ENCODE measurements around the gene SPATS1. TPM values are rescaled to one million over a fixed set of nuclear protein-coding genes. Genes with fewer than 3 reads are reported as not detected.

Gene SPATS1
- total and polyA plus RNA-seq, 2 of the 4 experiments (the other 2 are of a cell fraction) = not detected

GRCh38 chr6:44366781-44367180, 24.3 kb downstream of the SPATS1 start:
- DNase-seq (no peak), ATAC-seq (ENCODE audit: low read depth) (no peak)
- POLR2A ChIA-PET (ENCODE audit: unreplicated experiment) = no interaction called here
- Histone ChIP-seq H3K27ac (ENCODE audit: insufficient read depth, low read length) (no peak overlapping the region), H2BK120ac (ENCODE audit: low read depth, low read length) (no peak overlapping the region), H3K9me3 (ENCODE audit: control insufficient read depth, insufficient read depth, low read length) (no peaks in the 10 kb centered on the region), H3K27me3 (ENCODE audit: control insufficient read depth, insufficient read depth, low read length) (peaks cover 17% of the 10 kb centered on the region), H3K14ac (replicated peaks; ENCODE audit: low read depth, low read length) (no peak overlapping the region), H3K36me3 (ENCODE audit: control insufficient read depth, insufficient read depth, low read length) (no peaks in the 10 kb centered on the region), H3K18ac (ENCODE audit: low read depth, low read length) (no peak overlapping the region), H3K79me1 (ENCODE audit: low read depth in 1 of 2, low read length in 2 of 2) (no peaks in the 10 kb centered on the region), H3K4me1 (ENCODE audit: control insufficient read depth, insufficient read depth, low read length) (no peaks in the 10 kb centered on the region), H3K9me1 (ENCODE audit: insufficient read depth, low read length) (no peaks in the 10 kb centered on the region), H2AK5ac (ENCODE audit: low read depth, low read length) (no peak overlapping the region), H4K5ac (ENCODE audit: low read depth, low read length) (no peak overlapping the region), H3K23ac (ENCODE audit: low read depth, low read length) (no peak overlapping the region), H2BK15ac (ENCODE audit: low read depth, low read length) (no peak overlapping the region), H3K4me3 (ENCODE audit: insufficient read depth, low read depth, low read length) (no peak overlapping the region), H2AFZ (replicated peaks; ENCODE audit: low read length, poor library complexity) (no peak overlapping the region), H2BK20ac (ENCODE audit: low read depth, low read length) (no peak overlapping the region), H3K56ac (ENCODE audit: extremely low read depth, insufficient read depth, low read length) (no peak overlapping the region), H3K9ac (ENCODE audit: low read depth, low read length) (no peak overlapping the region), H4K20me1 (ENCODE audit: insufficient read depth, low read length) (no peaks in the 10 kb centered on the region), H3K4ac (ENCODE audit: low read depth, low read length) (no peak overlapping the region), H4K8ac (ENCODE audit: low read depth in 2 of 2, low read length in 2 of 2) (no peak overlapping the region), H4K91ac (ENCODE audit: insufficient read depth, low read depth, low read length) (no peak overlapping the region), H2BK5ac (ENCODE audit: low read depth, low read length, poor library complexity, severe bottlenecking) (no peak overlapping the region), H3K4me2 (ENCODE audit: low read depth, low read length) (no peak overlapping the region), H2AK9ac (replicated peaks; ENCODE audit: low read depth, low read length, poor library complexity) (no peak overlapping the region)
- intact Hi-C loops (cut with micrococcal nuclease) (no loop called here), in situ Hi-C loops (cut with MboI; ENCODE audit: low sequenced_read_pairs) (no loop called here), dilution Hi-C loops (cut with HindIII; ENCODE audit: low sequenced_read_pairs, unreplicated experiment) (no loop called here)
- no TSS peak for BruUV-seq (replicated peaks)
- WGBS, 2 experiments (ENCODE audit: extremely low coverage in 2 of 2, insufficient read length in 1 of 2) = no CpG with 5 or more reads among the region's 3 CpGs
- TF ChIP-seq RAD21 (IDR thresholded peaks at IDR 0.05; ENCODE audit: low read length) = no peak
- TF ChIP-seq USF2 (IDR thresholded peaks at IDR 0.05; ENCODE audit: low read depth, low read length) = no peak
- no peak for TF ChIP-seq POLR2A (IDR thresholded peaks at IDR 0.05; ENCODE audit: low read depth, low read length)
- no peak for TF ChIP-seq CTCF (conservative IDR thresholded peaks at IDR 0.05; ENCODE audit: low read depth, low read length)
- TF ChIP-seq SMC3 (IDR thresholded peaks at IDR 0.05; ENCODE audit: low read depth, low read length) = no peak
- TF ChIP-seq FOS (IDR thresholded peaks at IDR 0.05; ENCODE audit: low read depth, low read length) = no peak
- TF ChIP-seq CEBPB (IDR thresholded peaks at IDR 0.05; ENCODE audit: low read depth, low read length) = no peak
- CTCF ChIA-PET = no interaction called here
